Panc1 (cell line): Measurements from ENCODE around the gene INO80.

Experiments used
- TF ChIP-seq, protein P1 (sequence below), 2 experiments: IDR thresholded peaks; 2 replicates each; pipeline ENCODE4 v1.6.1; 2011 to 2012; ENCODE audit warnings: low read depth in 2 of 2, control low read depth in 1 of 2, low read length in 1 of 2, mild to moderate bottlenecking in 1 of 2, moderate library complexity in 1 of 2; ENCODE audit not compliant: insufficient read depth in 1 of 2
- TF ChIP-seq, protein P2 (sequence below): fragments of 450-650 bp; IDR thresholded peaks from 2 replicates; pipeline ENCODE4 v1.5.1; 2017; ENCODE audit warnings: mild to moderate bottlenecking

DNA sequence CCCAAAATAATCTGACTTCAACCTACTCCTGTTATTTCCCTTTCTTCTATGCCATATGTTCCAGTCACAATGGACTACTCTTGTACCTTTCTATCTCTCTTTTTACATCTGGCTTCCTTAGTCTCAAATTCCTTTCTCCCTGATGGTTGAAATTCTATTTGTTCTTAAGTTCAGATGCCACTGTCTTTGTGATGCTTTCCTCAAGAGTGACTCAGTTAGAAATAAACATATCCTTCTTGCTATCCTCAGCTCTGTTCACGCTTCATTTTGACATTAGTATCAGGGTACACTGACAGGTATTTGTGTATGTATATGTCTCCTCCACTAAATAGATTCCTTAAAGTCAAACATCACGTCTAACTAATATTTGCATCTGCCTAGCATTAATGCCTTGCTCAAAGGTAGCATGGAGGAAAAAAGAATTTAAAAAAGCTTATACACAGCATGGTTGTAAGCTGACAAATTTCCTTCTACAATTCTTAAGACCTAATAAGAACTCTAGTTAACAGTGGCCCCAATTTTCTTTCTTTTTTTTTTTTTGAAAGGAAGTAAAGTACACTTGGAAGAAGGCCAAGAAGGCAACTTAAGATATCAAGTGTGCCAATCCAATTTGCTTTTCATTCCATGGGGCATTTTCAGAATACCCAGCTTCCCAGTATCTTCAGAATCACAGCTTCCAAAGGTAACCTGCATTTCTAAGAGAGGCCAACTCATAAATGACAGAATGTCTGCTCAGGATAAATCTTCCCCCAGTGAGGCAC lies 104.8 kb downstream of the INO80 start:
- TF ChIP-seq, protein P1, sequence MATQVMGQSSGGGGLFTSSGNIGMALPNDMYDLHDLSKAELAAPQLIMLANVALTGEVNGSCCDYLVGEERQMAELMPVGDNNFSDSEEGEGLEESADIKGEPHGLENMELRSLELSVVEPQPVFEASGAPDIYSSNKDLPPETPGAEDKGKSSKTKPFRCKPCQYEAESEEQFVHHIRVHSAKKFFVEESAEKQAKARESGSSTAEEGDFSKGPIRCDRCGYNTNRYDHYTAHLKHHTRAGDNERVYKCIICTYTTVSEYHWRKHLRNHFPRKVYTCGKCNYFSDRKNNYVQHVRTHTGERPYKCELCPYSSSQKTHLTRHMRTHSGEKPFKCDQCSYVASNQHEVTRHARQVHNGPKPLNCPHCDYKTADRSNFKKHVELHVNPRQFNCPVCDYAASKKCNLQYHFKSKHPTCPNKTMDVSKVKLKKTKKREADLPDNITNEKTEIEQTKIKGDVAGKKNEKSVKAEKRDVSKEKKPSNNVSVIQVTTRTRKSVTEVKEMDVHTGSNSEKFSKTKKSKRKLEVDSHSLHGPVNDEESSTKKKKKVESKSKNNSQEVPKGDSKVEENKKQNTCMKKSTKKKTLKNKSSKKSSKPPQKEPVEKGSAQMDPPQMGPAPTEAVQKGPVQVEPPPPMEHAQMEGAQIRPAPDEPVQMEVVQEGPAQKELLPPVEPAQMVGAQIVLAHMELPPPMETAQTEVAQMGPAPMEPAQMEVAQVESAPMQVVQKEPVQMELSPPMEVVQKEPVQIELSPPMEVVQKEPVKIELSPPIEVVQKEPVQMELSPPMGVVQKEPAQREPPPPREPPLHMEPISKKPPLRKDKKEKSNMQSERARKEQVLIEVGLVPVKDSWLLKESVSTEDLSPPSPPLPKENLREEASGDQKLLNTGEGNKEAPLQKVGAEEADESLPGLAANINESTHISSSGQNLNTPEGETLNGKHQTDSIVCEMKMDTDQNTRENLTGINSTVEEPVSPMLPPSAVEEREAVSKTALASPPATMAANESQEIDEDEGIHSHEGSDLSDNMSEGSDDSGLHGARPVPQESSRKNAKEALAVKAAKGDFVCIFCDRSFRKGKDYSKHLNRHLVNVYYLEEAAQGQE (IDR thresholded peaks at IDR 0.05; ENCODE audit: insufficient read depth in 1 of 2, low read depth in 2 of 2, low read length in 1 of 2), result no peak
- TF ChIP-seq, protein P2, sequence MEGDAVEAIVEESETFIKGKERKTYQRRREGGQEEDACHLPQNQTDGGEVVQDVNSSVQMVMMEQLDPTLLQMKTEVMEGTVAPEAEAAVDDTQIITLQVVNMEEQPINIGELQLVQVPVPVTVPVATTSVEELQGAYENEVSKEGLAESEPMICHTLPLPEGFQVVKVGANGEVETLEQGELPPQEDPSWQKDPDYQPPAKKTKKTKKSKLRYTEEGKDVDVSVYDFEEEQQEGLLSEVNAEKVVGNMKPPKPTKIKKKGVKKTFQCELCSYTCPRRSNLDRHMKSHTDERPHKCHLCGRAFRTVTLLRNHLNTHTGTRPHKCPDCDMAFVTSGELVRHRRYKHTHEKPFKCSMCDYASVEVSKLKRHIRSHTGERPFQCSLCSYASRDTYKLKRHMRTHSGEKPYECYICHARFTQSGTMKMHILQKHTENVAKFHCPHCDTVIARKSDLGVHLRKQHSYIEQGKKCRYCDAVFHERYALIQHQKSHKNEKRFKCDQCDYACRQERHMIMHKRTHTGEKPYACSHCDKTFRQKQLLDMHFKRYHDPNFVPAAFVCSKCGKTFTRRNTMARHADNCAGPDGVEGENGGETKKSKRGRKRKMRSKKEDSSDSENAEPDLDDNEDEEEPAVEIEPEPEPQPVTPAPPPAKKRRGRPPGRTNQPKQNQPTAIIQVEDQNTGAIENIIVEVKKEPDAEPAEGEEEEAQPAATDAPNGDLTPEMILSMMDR, result no peak
